Body of pancreas (tissue), 4 donors: ENCODE measurements around the gene NRF1.

Source experiments
- POLR2A ChIP-seq, 3 donors: fragments of 450-650 bp; IDR thresholded peaks; one replicate each; pipeline ENCODE4 v1.6.1; 2016; ENCODE audit warnings: antibody characterized with exemption in 3 of 3, mild to moderate bottlenecking in 2 of 3
- TF ChIP-seq, protein P1 (sequence below), 7 experiments: fragments of 450-650 bp in 4 of 7; fragments of 200-600 bp in 3 of 7; sonication (generic) in 3 of 7; IDR thresholded peaks; one replicate each; pipeline ENCODE4 v1.5.1; 2016 to 2019; ENCODE audit warnings: antibody characterized with exemption in 7 of 7

DNA sequence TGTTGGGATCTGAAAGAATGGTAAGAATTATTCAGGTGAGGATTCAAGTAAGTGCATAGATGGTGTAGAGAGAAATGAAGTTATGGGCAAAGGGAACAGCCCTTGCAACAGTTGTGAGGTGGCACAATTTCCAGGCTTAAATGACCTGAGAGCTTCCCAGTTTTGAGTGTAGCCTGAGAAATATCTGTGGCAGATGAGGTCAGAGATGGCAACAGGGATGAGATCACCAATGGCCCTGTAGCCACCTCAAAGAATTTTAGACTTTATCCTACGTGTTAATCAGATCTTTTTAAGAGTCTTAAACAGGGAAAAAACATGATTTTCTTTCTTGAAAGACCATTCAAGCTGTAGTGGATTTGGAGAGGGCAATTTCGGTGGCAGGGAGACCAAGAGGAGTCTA is 1.9 kb upstream of the NRF1 start:
- no peak for TF ChIP-seq POLR2A (IDR thresholded peaks at IDR 0.05)
- TF ChIP-seq, protein P1, sequence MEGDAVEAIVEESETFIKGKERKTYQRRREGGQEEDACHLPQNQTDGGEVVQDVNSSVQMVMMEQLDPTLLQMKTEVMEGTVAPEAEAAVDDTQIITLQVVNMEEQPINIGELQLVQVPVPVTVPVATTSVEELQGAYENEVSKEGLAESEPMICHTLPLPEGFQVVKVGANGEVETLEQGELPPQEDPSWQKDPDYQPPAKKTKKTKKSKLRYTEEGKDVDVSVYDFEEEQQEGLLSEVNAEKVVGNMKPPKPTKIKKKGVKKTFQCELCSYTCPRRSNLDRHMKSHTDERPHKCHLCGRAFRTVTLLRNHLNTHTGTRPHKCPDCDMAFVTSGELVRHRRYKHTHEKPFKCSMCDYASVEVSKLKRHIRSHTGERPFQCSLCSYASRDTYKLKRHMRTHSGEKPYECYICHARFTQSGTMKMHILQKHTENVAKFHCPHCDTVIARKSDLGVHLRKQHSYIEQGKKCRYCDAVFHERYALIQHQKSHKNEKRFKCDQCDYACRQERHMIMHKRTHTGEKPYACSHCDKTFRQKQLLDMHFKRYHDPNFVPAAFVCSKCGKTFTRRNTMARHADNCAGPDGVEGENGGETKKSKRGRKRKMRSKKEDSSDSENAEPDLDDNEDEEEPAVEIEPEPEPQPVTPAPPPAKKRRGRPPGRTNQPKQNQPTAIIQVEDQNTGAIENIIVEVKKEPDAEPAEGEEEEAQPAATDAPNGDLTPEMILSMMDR (IDR thresholded peaks at IDR 0.05), result no peak
